Activated T-cell treated with anti-CD3 and anti-CD28 coated beads for 1 hour (primary cell): Measurements from ENCODE around the gene SWSAP1.

Source experiments
- DNase-seq: peaks from one replicate; pipeline ENCODE4 v3.0.0-alpha.2; 2020; ENCODE audit warnings: low read depth

The SWSAP1 gene

DNA sequence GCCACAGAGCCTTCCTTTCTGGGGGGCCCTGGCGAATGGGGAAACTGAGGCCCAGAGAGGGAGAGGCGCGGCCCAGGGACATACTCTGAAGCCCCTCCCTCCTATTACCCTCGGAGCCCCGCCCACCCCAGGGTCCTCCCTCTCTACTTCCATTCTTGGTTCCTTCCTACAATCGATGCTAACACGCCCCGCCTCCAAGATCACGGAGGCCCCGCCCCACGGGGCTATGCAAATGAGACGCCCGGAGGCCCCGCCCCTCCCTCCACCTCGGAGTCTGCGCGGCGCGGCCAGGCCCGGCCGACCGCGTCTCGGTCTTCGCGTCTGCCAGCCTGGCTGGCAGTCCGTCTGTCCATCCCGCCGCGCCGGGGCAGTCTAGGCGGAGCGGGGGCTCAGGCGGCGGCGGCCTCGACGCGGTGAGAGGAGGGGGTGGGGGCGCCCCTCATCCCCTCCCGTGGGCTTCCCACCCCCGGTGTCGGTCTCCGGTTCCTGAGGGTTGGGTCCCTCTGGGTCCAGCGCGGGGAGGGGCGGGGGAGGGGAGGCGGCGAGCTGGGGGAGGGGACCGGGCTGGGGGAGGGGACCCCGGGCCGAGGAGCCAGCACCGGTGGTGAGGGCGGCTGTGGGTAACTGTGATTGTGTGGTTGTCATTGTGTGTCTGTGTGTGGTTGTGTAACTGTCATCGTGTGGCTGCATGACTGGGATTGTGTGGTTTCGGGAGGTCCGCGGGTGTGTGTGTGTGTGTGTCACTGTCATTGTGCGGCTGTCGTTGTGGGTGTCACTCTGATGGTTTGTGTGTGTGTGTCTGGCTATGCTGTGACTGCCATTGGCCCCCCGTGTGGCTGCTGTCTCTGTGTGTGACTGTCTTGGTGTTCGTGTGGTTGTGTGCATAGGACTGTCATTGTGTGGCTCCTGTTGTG lies 19.0 kb upstream of the SWSAP1 start, which contains the start of gene PLPPR2:
PLPPR2 (plus strand) TSS at position 273 of the 914 bp plus-strand sequence. CDS start 2,242 bp downstream, outside the sequence.
- peak; percentile 71 for DNase-seq

DNA sequence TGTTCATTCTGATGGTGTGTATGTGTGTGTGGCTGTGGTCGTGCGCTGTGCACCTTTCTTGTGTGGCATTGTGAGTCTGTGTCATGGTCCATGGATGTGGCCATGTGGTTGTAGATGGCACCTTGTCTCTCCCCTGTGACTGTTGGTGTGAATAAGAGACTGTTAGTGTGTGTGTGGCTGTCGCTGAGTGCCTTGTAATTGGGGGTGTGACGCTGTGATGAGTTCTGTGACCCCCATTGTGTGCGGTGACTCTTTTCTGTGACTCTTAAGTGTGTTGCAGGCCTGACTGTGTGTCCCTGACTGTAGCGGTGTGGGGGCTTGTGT lies 18.4 kb upstream of the SWSAP1 start:
- no peak for DNase-seq

- no peak for DNase-seq
Observed at GRCh38 chr19:11356676-11357550, 17.6 kb upstream of the SWSAP1 start.

DNA sequence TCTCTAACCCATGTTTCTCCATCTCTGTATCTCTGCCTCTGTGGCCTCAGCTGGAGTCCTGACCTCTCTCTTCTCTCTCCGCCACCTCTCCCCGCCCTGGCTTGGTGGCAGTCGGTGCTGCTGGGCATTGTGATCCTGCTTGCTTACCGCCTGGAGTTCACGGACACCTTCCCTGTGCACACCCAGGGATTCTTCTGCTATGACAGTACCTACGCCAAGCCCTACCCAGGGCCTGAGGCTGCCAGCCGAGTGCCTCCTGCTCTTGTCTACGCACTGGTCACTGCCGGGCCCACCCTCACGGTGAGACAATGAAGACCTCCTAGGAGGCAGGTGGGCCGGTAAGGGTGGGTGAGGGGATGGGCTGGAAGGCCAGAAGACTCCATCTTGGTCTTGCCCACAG lies 15.0 kb upstream of the SWSAP1 start:
- DNase-seq, result no peak

DNA sequence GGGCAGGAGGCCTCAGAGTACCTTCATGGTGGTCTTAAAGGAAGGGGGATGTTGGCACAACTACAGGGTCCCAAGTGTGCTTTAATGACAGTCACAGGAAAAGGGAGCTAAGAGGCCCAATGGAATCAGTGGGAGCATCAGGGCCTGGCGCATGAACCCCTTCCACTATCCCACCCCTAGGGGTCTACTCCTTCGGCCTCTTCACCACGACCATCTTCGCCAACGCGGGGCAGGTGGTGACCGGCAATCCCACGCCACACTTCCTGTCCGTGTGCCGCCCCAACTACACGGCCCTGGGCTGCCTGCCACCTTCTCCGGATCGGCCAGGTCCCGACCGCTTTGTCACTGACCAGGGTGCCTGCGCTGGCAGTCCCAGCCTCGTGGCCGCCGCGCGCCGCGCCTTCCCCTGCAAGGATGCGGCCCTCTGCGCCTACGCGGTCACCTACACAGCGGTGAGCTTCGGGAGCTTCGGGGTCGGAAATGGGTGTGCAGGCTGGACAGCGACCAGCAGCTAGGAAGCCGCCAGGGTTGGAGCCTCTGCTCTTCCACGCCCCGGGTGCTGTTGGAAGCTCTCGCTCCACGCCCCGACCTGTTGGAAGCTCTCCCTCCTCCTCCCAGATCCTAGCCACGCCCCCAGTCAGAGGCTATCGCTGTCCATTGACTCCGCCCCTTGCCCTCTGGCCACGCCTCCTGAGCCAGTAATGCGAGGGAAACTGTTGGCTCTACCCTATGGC lies 13.3 kb upstream of the SWSAP1 start:
- DNase-seq, result no peak

GRCh38 chr19:11361771-11362731 lies 12.4 kb upstream of the SWSAP1 start:
- no peak for DNase-seq

GRCh38 chr19:11363881-11364280 lies 10.6 kb upstream of the SWSAP1 start:
- no peak for DNase-seq

GRCh38 chr19:11364296-11364904 lies 10.1 kb upstream of the SWSAP1 start:
- no peak for DNase-seq

GRCh38 chr19:11364935-11365334 lies 9.5 kb upstream of the SWSAP1 start:
- no peak for DNase-seq

GRCh38 chr19:11365557-11366117 lies 8.8 kb upstream of the SWSAP1 start:
- no peak for DNase-seq

DNA sequence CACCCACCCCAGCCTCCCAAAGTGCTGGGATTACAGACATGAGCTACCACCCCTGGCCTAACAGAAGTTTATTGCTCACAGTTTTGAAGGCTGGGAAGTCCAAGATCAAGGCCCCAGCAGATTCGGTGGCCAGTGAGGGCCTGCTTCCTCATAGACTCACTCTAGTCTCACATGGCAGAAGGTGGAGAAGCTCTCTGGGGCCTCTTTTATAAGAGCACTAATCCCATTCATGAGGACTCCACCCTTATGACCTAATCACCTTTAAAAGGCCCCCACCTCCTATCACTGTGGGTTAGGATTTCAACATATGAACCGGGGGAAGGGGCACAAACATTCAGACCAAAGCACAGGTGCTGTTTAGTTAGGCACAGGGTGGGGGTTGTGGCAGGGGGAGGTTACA lies 6.9 kb upstream of the SWSAP1 start:
- no peak for DNase-seq

GRCh38 chr19:11370744-11371143 lies 3.7 kb upstream of the SWSAP1 start:
- DNase-seq, result no peak

GRCh38 chr19:11373166-11373884 lies 1.1 kb upstream of the SWSAP1 start:
- DNase-seq, result no peak

DNA sequence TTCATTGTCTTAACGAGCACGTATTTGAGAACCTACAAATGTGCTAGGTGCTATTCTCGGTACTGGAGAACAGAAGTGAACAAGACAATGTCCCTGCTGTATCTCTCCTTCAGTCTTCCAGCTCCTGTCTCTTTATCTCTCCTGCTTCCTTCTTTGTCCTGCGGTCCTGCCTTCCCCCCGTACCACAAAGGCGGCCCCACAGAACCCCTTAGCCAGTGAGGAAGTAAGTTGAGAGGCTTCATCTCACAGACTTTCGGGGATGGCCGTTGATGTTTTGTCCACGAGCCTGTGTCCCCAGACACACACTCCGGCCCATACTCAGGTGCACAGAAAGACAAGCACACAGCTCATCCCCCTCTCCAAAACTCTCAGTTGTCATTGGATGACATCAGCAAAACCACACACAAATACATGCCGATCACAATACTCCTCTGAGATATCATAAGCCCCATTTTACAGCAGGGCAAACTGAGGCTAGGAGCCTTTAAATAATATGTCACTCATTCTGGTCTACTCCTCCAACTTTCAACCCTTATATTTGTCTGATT lies 507 bp upstream of the SWSAP1 start:
- no peak for DNase-seq

DNA sequence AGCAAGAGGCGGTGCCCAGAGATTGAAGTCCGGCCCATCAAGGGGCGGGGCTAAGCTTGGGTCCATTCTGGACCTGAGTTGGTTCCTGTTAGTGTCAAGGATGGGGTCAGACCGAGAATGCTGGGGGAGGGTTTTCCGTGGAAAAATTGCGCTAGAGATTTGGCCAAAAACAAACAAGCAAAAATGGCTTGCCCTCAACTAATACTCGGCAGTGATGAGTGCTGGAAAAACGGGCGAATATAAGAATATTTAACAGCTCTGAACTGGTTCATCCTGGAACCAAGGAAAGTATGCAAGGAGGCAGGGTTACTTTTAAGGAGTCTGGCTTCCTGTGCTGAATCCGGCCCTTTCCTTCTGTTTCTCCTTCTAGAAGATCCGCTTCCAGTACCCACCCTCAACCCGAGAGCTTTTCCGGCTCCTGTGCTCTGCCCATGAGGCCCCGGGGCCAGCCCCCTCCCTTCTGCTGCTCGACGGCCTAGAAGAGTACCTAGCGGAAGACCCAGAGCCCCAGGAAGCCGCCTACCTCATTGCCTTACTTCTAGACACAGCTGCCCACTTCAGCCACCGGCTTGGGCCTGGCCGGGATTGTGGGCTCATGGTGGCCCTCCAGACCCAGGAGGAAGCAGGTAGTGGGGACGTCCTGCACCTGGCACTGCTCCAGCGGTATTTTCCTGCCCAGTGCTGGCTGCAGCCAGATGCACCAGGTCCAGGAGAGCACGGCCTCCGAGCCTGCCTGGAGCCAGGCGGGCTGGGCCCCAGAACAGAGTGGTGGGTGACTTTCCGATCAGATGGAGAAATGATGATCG lies 880 bp downstream of the SWSAP1 start:
- DNase-seq, result peak; percentile 60

- no peak for DNase-seq
Observed at GRCh38 chr19:11377237-11377636, 2.8 kb downstream of the SWSAP1 start.

- no peak for DNase-seq
Observed at GRCh38 chr19:11377756-11378155, 3.3 kb downstream of the SWSAP1 start.
